K562 (cell line): Measurements from ENCODE around the gene ARID3B. TPM values are rescaled to one million over a fixed set of nuclear protein-coding genes. Genes with fewer than 3 reads are reported as not detected.

Experiments used
- ARNT ChIP-seq, 2 experiments: fragments of 450-650 bp; IDR thresholded peaks; 2 replicates each; pipeline ENCODE4 v1.6.1; 2016; ENCODE audit warnings: mild to moderate bottlenecking in 1 of 2
- ATF1 ChIP-seq, 2 experiments: fragments of 450-650 bp in 1 of 2; IDR thresholded peaks; 2 replicates each; pipeline ENCODE4 v1.6.1; 2016; ENCODE audit warnings: missing compliant biosample characterization in 1 of 2, missing genetic modification characterization in 1 of 2
- CREB1 ChIP-seq, 2 experiments: sonication (generic) in 1 of 2; formaldehyde crosslinking in 1 of 2; IDR thresholded peaks; 2 replicates each; pipeline versions ENCODE4 v1.6.1 to v1.8.0; 2012 to 2022; ENCODE audit warnings: inconsistent platforms in 1 of 2, mild to moderate bottlenecking in 1 of 2, missing genetic modification reagents in 1 of 2, moderate library complexity in 1 of 2
- ELF2 ChIP-seq: fragments of 250-450 bp; sonication (Bioruptor Pico); IDR thresholded peaks from 2 replicates; pipeline ENCODE4 v1.5.0; 2021; ENCODE audit warnings: mild to moderate bottlenecking
- ELF4 ChIP-seq: fragments of 450-650 bp; formaldehyde crosslinking; IDR thresholded peaks from 2 replicates; pipeline ENCODE4 v1.4.0; 2022; ENCODE audit warnings: missing genetic modification characterization
- EP300 ChIP-seq: IDR thresholded peaks from 2 replicates; pipeline ENCODE4 v1.6.1; 2012; ENCODE audit warnings: low read length, improper control_type of control experiment
- HMG20A ChIP-seq: fragments of 450-650 bp; formaldehyde crosslinking; conservative IDR thresholded peaks from 2 replicates; pipeline ENCODE4 v1.4.0; 2020; ENCODE audit warnings: mild to moderate bottlenecking, mixed read lengths
- JUNB ChIP-seq: fragments of 450-650 bp; formaldehyde crosslinking; conservative IDR thresholded peaks from 2 replicates; pipeline ENCODE4 v1.4.0; 2020; ENCODE audit warnings: mild to moderate bottlenecking
- MCM3 ChIP-seq: fragments of 450-650 bp; IDR thresholded peaks from 2 replicates; pipeline ENCODE4 v1.6.1; 2016
- MYC ChIP-seq, 2 experiments: fragments of 250-450 bp in 1 of 2; sonication (Bioruptor Pico) in 1 of 2; IDR thresholded peaks; 2 replicates each; pipeline versions ENCODE4 v1.5.1 to v1.6.1; 2012 to 2021; ENCODE audit warnings: low read depth in 2 of 2, borderline replicate concordance in 1 of 2, improper control_type of control experiment in 1 of 2, low read length in 1 of 2, mild to moderate bottlenecking in 1 of 2, moderate library complexity in 1 of 2
- NR2C2 ChIP-seq, 2 experiments: fragments of 200-800 bp in 1 of 2; sonication (Bioruptor generic) in 1 of 2; sonication (generic) in 1 of 2; formaldehyde crosslinking in 1 of 2; IDR thresholded peaks; 2 replicates each; pipeline versions ENCODE4 v1.6.1 to v1.8.0; 2016 to 2022; ENCODE audit warnings: mild to moderate bottlenecking in 1 of 2, missing compliant biosample characterization in 1 of 2, missing genetic modification characterization in 1 of 2, missing genetic modification reagents in 1 of 2
- RBM22 ChIP-seq: fragments of 200-400 bp; formaldehyde crosslinking; IDR thresholded peaks from 2 replicates; pipeline ENCODE4 v1.6.1; 2018; ENCODE audit warnings: low read length, low read depth; ENCODE audit not compliant: poor library complexity, severe bottlenecking
- THRAP3 ChIP-seq: fragments of 450-650 bp; IDR thresholded peaks from 2 replicates; pipeline ENCODE4 v1.6.1; 2016; ENCODE audit warnings: mild to moderate bottlenecking, inconsistent platforms, borderline replicate concordance
- TSC22D4 ChIP-seq: fragments of 450-650 bp; IDR thresholded peaks from 2 replicates; pipeline ENCODE4 v1.6.1; 2016; ENCODE audit warnings: missing genetic modification characterization, missing biosample characterization, control low read depth
- XRCC4 ChIP-seq: IDR thresholded peaks from one replicate; pipeline ENCODE4 v1.6.1; 2011; ENCODE audit not compliant: insufficient read depth, insufficient read length; ENCODE audit errors: extremely low read depth
- ZNF165 ChIP-seq: fragments of 250-450 bp; sonication (Bioruptor Pico); IDR thresholded peaks from 2 replicates; pipeline ENCODE4 v1.4.0; 2020; ENCODE audit warnings: borderline replicate concordance
- polyA plus RNA-seq, 8 experiments: library from polyadenylated mRNA; depleted of rRNA in 4 of 8; stranded (reverse) in 5 of 8; unstranded in 3 of 8; fragments of >200 nt; fragmentation: Nextera tagmentation in 2 of 8; fragmentation: Illumina TruSeq in 1 of 8; extraction: Ambion mirVana in 2 of 8; extraction: Trizol in 1 of 8; gene quantifications; 2 replicates each; pipeline versions ENCODE4 v1.2.1 to v1.2.3, GENCODE V29; 2011 to 2014; ENCODE audit warnings: inconsistent platforms in 1 of 8, missing spikeins in 1 of 8
- total RNA-seq, 7 experiments: library from RNA; depleted of rRNA in 6 of 7; stranded (reverse); fragments of >200 nt in 6 of 7; fragmentation: Illumina TruSeq in 2 of 7; extraction: Trizol in 2 of 7; gene quantifications; 2 replicates each; pipeline versions ENCODE4 v1.2.1 to v1.2.3, GENCODE V29; 2011 to 2021; ENCODE audit warnings: low replicate concordance in 1 of 7
- TF ChIP-seq, protein P1 (sequence below): sonication (generic); formaldehyde crosslinking; IDR thresholded peaks from 2 replicates; pipeline ENCODE4 v1.8.1; 2023; ENCODE audit warnings: mild to moderate bottlenecking, missing genetic modification reagents
- TF ChIP-seq, protein P2 (sequence below), 2 experiments: IDR thresholded peaks; 2 replicates each; pipeline ENCODE4 v1.6.1; 2012; ENCODE audit warnings: improper control_type of control experiment in 2 of 2, low read depth in 2 of 2, low read length in 2 of 2, borderline replicate concordance in 1 of 2
- TF ChIP-seq, protein P3 (sequence below): sonication (generic); formaldehyde crosslinking; IDR thresholded peaks from 2 replicates; pipeline ENCODE4 v1.8.0; 2022; ENCODE audit warnings: missing genetic modification reagents, mild to moderate bottlenecking, borderline replicate concordance

Gene ARID3B
- total and polyA plus RNA-seq, 9 of the 15 experiments (the other 6 are each of a cell fraction or from before 2014, with no cell fraction given): 0.32 to 15.1 (median 7.1) TPM

- peak; percentile 65; the same call in 1 of the 2 replicates for TF ChIP-seq NR2C2 (CRISPR knock-in tag; IDR thresholded peaks at IDR 0.05)
- TF ChIP-seq NR2C2 (tag; IDR thresholded peaks at IDR 0.05): peak; percentile 90
- peak; percentile 63; the same call in 1 of the 2 replicates for TF ChIP-seq ELF4
- peak in 1 of 2 experiments; percentile 25; a peak in 1 of 4 replicates for TF ChIP-seq ARNT (IDR thresholded peaks at IDR 0.05)
- no peak for TF ChIP-seq EP300
- no peak for TF ChIP-seq JUNB (CRISPR knock-in tag)
- TF ChIP-seq RBM22: no peak
- no peak for TF ChIP-seq ELF2 (CRISPR knock-in tag)
- no peak for TF ChIP-seq MCM3
- TF ChIP-seq ZNF165 (CRISPR knock-in tag): no peak
- TF ChIP-seq CREB1 (IDR thresholded peaks at IDR 0.05): no peak
- no peak for TF ChIP-seq CREB1 (CRISPR knock-in tag; IDR thresholded peaks at IDR 0.05)
- TF ChIP-seq, protein P1, sequence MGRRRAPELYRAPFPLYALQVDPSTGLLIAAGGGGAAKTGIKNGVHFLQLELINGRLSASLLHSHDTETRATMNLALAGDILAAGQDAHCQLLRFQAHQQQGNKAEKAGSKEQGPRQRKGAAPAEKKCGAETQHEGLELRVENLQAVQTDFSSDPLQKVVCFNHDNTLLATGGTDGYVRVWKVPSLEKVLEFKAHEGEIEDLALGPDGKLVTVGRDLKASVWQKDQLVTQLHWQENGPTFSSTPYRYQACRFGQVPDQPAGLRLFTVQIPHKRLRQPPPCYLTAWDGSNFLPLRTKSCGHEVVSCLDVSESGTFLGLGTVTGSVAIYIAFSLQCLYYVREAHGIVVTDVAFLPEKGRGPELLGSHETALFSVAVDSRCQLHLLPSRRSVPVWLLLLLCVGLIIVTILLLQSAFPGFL (CRISPR knock-in tag): no peak
- TF ChIP-seq, protein P2, sequence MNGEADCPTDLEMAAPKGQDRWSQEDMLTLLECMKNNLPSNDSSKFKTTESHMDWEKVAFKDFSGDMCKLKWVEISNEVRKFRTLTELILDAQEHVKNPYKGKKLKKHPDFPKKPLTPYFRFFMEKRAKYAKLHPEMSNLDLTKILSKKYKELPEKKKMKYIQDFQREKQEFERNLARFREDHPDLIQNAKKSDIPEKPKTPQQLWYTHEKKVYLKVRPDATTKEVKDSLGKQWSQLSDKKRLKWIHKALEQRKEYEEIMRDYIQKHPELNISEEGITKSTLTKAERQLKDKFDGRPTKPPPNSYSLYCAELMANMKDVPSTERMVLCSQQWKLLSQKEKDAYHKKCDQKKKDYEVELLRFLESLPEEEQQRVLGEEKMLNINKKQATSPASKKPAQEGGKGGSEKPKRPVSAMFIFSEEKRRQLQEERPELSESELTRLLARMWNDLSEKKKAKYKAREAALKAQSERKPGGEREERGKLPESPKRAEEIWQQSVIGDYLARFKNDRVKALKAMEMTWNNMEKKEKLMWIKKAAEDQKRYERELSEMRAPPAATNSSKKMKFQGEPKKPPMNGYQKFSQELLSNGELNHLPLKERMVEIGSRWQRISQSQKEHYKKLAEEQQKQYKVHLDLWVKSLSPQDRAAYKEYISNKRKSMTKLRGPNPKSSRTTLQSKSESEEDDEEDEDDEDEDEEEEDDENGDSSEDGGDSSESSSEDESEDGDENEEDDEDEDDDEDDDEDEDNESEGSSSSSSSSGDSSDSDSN (IDR thresholded peaks at IDR 0.05; ENCODE audit: borderline replicate concordance in 1 of 2, low read depth in 2 of 2, low read length in 2 of 2): 0 out of 4 replicates have a peak, but pooled peaks of 1 of the 2 experiments have one; percentile 45
- TF ChIP-seq, protein P3, sequence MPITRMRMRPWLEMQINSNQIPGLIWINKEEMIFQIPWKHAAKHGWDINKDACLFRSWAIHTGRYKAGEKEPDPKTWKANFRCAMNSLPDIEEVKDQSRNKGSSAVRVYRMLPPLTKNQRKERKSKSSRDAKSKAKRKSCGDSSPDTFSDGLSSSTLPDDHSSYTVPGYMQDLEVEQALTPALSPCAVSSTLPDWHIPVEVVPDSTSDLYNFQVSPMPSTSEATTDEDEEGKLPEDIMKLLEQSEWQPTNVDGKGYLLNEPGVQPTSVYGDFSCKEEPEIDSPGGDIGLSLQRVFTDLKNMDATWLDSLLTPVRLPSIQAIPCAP (CRISPR knock-in tag): no peak
- no peak for TF ChIP-seq XRCC4
- TF ChIP-seq MYC (IDR thresholded peaks at IDR 0.05; ENCODE audit: low read depth, low read length): 0 out of 2 replicates have a peak, but pooled peaks have one; percentile 18
- 0 out of 2 replicates have a peak, but pooled peaks have one; percentile 24 for TF ChIP-seq MYC (CRISPR knock-in tag; IDR thresholded peaks at IDR 0.05; ENCODE audit: borderline replicate concordance, low read depth)
- no peak for TF ChIP-seq ATF1 (CRISPR knock-in tag; IDR thresholded peaks at IDR 0.05)
- peak; percentile 51; the same call in 1 of the 2 replicates for TF ChIP-seq ATF1 (tag; IDR thresholded peaks at IDR 0.05)
- no peak for TF ChIP-seq HMG20A (CRISPR knock-in tag)
- TF ChIP-seq THRAP3: no peak
- no peak for TF ChIP-seq TSC22D4 (tag)
Measured at GRCh38 chr15:74598126-74598842, 57.3 kb downstream of the ARID3B start (continued).
